ENCODE measurements around the gene LMAN2. TPM values are rescaled to one million over a fixed set of nuclear protein-coding genes. Genes with fewer than 3 reads are reported as not detected.

The LMAN2 gene
- total RNA-seq, 1 experiment from 2014 or later = 237 TPM

DNA sequence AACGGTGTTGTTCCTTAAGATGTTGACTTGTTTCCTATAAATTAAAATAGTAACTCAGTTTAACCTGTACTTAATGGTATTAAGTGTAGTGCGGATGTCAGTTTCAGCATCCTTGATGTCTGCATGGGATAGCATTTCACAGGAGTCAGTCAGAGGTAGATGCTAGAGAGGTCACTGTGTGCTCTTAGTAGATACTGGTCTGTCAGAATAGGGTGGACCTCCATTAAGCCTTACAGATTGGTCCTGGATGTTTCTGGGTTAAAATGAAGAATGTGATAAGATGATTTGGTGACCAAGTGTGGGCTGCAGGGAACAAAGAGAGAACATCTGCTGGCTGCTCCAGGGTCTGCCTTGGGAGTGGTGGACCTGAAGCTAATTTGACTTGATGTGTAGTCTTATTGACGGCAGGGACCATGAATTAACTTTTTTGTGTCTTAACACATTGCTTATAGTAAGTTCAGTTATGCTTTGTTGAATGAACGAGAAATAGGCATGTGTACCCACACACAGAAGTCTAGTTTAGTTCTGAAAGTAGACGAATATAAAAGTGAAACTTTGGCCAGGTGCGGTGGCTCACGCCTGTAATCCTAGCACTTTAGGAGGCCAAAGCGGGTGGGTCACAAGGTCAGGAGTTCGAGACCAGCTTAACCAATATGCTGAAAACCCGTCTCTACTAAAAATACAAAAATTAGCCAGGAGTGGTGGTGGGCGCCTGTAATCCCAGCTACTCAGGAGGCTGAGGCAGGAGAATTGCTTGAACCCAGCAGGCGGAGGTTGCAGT, 60.5 kb downstream of the LMAN2 start:
- no peak for DNase-seq (ENCODE audit: low read depth)

DNA sequence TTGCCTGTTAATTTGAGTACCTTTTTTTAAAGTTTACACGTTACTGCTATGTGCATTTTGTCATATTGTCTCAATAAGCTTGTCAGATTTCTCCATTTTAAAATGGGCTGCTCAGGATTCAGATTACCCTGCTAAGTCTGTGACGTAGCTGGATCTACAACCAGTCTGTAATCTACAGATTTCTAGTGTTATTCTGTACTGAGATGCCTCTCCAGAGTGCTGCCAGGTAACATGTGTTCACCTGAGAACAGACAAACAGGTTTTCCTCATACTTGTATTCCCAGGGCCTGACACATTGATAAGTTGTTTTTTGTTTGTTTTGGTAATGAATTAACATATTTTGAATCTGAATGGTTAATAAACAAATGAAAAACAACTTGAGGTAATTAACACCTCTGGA, 63.3 kb downstream of the LMAN2 start:
- no peak for DNase-seq (ENCODE audit: low read depth)

Other genes starting within 250 kb of the LMAN2 start
- 14.3 and 18.3 TPM in 2 replicates for gene NSD1, start 217.9 kb downstream of the LMAN2 start, total RNA-seq (2014; rRNA removed; shearing (Covaris generic))
- gene RAB24, start 47.9 kb downstream of the LMAN2 start, total RNA-seq (2014; rRNA removed; shearing (Covaris generic)) = 31.2 and 31.5 TPM in 2 replicates
- gene PRELID1, start 47.9 kb downstream of the LMAN2 start, total RNA-seq (2014; rRNA removed; shearing (Covaris generic)) = 633 and 661 TPM in 2 replicates
- 22.3 and 24.6 TPM in 2 replicates for gene MXD3, start 39.8 kb downstream of the LMAN2 start, total RNA-seq (2014; rRNA removed; shearing (Covaris generic))
- gene RGS14, start 6.3 kb upstream of the LMAN2 start, total RNA-seq (2014; rRNA removed; shearing (Covaris generic)) = 27.7 and 29.8 TPM in 2 replicates
- gene SLC34A1, start 32.8 kb upstream of the LMAN2 start, total RNA-seq (2014; rRNA removed; shearing (Covaris generic)) = 0.10 and 0.34 TPM in 2 replicates
- gene PFN3, start 49.0 kb upstream of the LMAN2 start, total RNA-seq (2014; rRNA removed; shearing (Covaris generic)) = not detected in 2 replicates
- 8.5 and 15.2 TPM in 2 replicates for gene F12, start 57.9 kb upstream of the LMAN2 start, total RNA-seq (2014; rRNA removed; shearing (Covaris generic))
- gene GRK6, start 75.0 kb upstream of the LMAN2 start, total RNA-seq (2014; rRNA removed; shearing (Covaris generic)) = 42.3 and 46.2 TPM in 2 replicates
- 34.3 and 43.4 TPM in 2 replicates for gene PRR7, start 95.1 kb upstream of the LMAN2 start, total RNA-seq (2014; rRNA removed; shearing (Covaris generic))
- 108 and 118 TPM in 2 replicates for gene DBN1, start 122.0 kb upstream of the LMAN2 start, total RNA-seq (2014; rRNA removed; shearing (Covaris generic))
- gene PDLIM7, start 145.9 kb upstream of the LMAN2 start, total RNA-seq (2014; rRNA removed; shearing (Covaris generic)) = 262 and 269 TPM in 2 replicates
- 2.3 and 4.4 TPM in 2 replicates for gene DOK3, start 158.2 kb upstream of the LMAN2 start, total RNA-seq (2014; rRNA removed; shearing (Covaris generic))
- 131 and 135 TPM in 2 replicates for gene DDX41, start 165.3 kb upstream of the LMAN2 start, total RNA-seq (2014; rRNA removed; shearing (Covaris generic))
- gene FAM193B, start 202.9 kb upstream of the LMAN2 start, total RNA-seq (2014; rRNA removed; shearing (Covaris generic)) = 17.4 and 23.1 TPM in 2 replicates
- gene TMED9, start 240.5 kb upstream of the LMAN2 start, total RNA-seq (2014; rRNA removed; shearing (Covaris generic)) = 84.7 and 164 TPM in 2 replicates
- 43.1 and 47.7 TPM in 2 replicates for gene B4GALT7, start 248.5 kb upstream of the LMAN2 start, total RNA-seq (2014; rRNA removed; shearing (Covaris generic))